ENCODE data around the gene REXO1.
"Not testable (repeated sequence)": the region's sequence is repeated elsewhere in the genome, so short reads cannot be mapped to it uniquely, and the experiment has no call there.

The REXO1 gene

DNA sequence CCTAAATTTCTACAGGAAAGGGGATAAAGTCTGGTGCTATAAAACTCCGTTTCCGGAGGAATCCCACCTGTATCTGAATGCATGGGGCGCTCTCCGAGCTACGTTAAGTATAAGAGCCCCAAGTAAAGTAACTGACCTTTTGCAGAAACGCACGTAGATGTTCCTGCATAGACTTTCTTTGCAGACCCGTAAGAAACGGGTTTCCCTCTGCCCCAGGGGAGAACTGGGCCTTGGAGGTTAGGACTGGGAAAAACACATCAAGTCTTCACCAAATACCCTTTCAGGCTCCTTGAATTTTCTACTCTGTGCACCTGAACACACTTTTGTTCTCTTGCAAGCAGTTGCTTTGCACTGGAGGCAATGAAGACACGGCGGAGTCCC, 27.0 kb upstream of the REXO1 start:
- not testable (repeated sequence) for H3K9me3 ChIP-seq (ENCODE audit: control insufficient read depth, insufficient read depth, low read depth, low read length)
- ChIA-PET POLR2A (interaction anchor here (0.5 to 2.8 kb wide), 7 partner anchors 10 to 689 kb away, joined by 3 to 22 read pairs (median 3); partner anchors contain the start of genes ABHD17A, ADAT3 and SCAMP4), CTCF (interaction anchor here (0.7 to 1.4 kb wide), 6 partner anchors 9 to 324 kb away, joined by 3 to 5 read pairs (median 3); no protein-coding TSS in a partner anchor)
- Histone ChIP-seq H3K27ac (ENCODE audit: extremely low read depth, low read depth, low read length) (peak overlapping the region; percentile 89), H3K4me3 (ENCODE audit: low read depth, low read length) (peak overlapping the region; percentile 96), H3K4me1 (ENCODE audit: control insufficient read depth, insufficient read depth, low read length) (peaks cover 10% of the 10 kb centered on the region), H3K36me3 (ENCODE audit: control insufficient read depth in 2 of 2, insufficient read depth in 1 of 2, low read length in 2 of 2) (peaks cover 0 to 22% of the 10 kb centered on the region in 2 experiments; a peak in 2 of 3 replicates)

- H3K4me3 ChIP-seq (ENCODE audit: low read depth, low read length), result peak overlapping the region; percentile 96
- H3K36me3 ChIP-seq (ENCODE audit: control insufficient read depth in 2 of 2, insufficient read depth in 1 of 2, low read length in 2 of 2), result peaks cover 0 to 18% of the 10 kb centered on the region in 2 experiments; a peak in 2 of 3 replicates
- ChIA-PET POLR2A (interaction anchor here (0.5 to 2.8 kb wide), 8 partner anchors 10 to 689 kb away, joined by 3 to 22 read pairs (median 3); partner anchors contain the start of genes ABHD17A, ADAT3 and SCAMP4), CTCF (interaction anchor here (0.7 to 1.4 kb wide), 7 partner anchors 9 to 323 kb away, joined by 3 to 5 read pairs (median 3); no protein-coding TSS in a partner anchor)
- H3K9me3 ChIP-seq (ENCODE audit: control insufficient read depth, insufficient read depth, low read depth, low read length), result no peaks in the 10 kb centered on the region
- H3K27ac ChIP-seq (ENCODE audit: extremely low read depth, low read depth, low read length), result peak overlapping the region; percentile 89
- H3K4me1 ChIP-seq (ENCODE audit: control insufficient read depth, insufficient read depth, low read length), result peaks cover 10% of the 10 kb centered on the region
- 0 out of 2 replicates have a peak, but pooled peaks have one; percentile 17 for TF ChIP-seq ZBTB21 (tag by site-specific recombination; IDR thresholded peaks at IDR 0.05)
- no peak for TF ChIP-seq ZNF354C (tag by site-specific recombination; IDR thresholded peaks at IDR 0.05; ENCODE audit: borderline replicate concordance, low read depth)
- TF ChIP-seq ZNF416 (tag by site-specific recombination; IDR thresholded peaks at IDR 0.05), result no peak
- TF ChIP-seq SP2 (tag by site-specific recombination; IDR thresholded peaks at IDR 0.05), result peak; percentile 50
- no peak for TF ChIP-seq HIC1 (tag by site-specific recombination; IDR thresholded peaks at IDR 0.05)
- TF ChIP-seq ZNF623 (tag by site-specific recombination; IDR thresholded peaks at IDR 0.05), result no peak
- no peak for TF ChIP-seq ZNF202 (tag by site-specific recombination; IDR thresholded peaks at IDR 0.05; ENCODE audit: borderline replicate concordance)
- peak; percentile 64 for TF ChIP-seq ZNF629 (tag by site-specific recombination; IDR thresholded peaks at IDR 0.05)
- TF ChIP-seq, protein P1, sequence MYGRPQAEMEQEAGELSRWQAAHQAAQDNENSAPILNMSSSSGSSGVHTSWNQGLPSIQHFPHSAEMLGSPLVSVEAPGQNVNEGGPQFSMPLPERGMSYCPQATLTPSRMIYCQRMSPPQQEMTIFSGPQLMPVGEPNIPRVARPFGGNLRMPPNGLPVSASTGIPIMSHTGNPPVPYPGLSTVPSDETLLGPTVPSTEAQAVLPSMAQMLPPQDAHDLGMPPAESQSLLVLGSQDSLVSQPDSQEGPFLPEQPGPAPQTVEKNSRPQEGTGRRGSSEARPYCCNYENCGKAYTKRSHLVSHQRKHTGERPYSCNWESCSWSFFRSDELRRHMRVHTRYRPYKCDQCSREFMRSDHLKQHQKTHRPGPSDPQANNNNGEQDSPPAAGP (tag by site-specific recombination; IDR thresholded peaks at IDR 0.05), result no peak
- no peak for TF ChIP-seq ZNF48 (tag by site-specific recombination; IDR thresholded peaks at IDR 0.05)
- TF ChIP-seq ZNF37A (tag by site-specific recombination; IDR thresholded peaks at IDR 0.05), result no peak
- no peak for TF ChIP-seq ZFP37 (tag by site-specific recombination; IDR thresholded peaks at IDR 0.05)
- TF ChIP-seq ZNF10 (tag by site-specific recombination; IDR thresholded peaks at IDR 0.05), result no peak
- no peak for TF ChIP-seq ZNF221 (tag by site-specific recombination; IDR thresholded peaks at IDR 0.05; ENCODE audit: borderline replicate concordance)
- no peak for TF ChIP-seq MYNN (tag by site-specific recombination; IDR thresholded peaks at IDR 0.05; ENCODE audit: borderline replicate concordance)
- peak; percentile 36; the same call in 1 of the 2 replicates for TF ChIP-seq EGR2 (tag by site-specific recombination; IDR thresholded peaks at IDR 0.05; ENCODE audit: low read depth)
- no peak for TF ChIP-seq ZNF302 (tag by site-specific recombination; IDR thresholded peaks at IDR 0.05; ENCODE audit: low read depth)
- no peak for TF ChIP-seq ZNF837 (tag by site-specific recombination; IDR thresholded peaks at IDR 0.05)
- no peak for TF ChIP-seq ZNF510 (tag by site-specific recombination; IDR thresholded peaks at IDR 0.05; ENCODE audit: insufficient replicate concordance)
- TF ChIP-seq, protein P2, sequence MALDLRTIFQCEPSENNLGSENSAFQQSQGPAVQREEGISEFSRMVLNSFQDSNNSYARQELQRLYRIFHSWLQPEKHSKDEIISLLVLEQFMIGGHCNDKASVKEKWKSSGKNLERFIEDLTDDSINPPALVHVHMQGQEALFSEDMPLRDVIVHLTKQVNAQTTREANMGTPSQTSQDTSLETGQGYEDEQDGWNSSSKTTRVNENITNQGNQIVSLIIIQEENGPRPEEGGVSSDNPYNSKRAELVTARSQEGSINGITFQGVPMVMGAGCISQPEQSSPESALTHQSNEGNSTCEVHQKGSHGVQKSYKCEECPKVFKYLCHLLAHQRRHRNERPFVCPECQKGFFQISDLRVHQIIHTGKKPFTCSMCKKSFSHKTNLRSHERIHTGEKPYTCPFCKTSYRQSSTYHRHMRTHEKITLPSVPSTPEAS (tag by site-specific recombination; IDR thresholded peaks at IDR 0.05), result no peak
- no peak for TF ChIP-seq ZNF311 (tag by site-specific recombination; IDR thresholded peaks at IDR 0.05; ENCODE audit: borderline replicate concordance)
- no peak for TF ChIP-seq ZNF138 (tag by site-specific recombination; IDR thresholded peaks at IDR 0.05; ENCODE audit: borderline replicate concordance)
- TF ChIP-seq SP7 (tag by site-specific recombination; IDR thresholded peaks at IDR 0.05), result no peak
- no peak for TF ChIP-seq ZNF248 (tag by site-specific recombination; IDR thresholded peaks at IDR 0.05)
- TF ChIP-seq, protein P3, sequence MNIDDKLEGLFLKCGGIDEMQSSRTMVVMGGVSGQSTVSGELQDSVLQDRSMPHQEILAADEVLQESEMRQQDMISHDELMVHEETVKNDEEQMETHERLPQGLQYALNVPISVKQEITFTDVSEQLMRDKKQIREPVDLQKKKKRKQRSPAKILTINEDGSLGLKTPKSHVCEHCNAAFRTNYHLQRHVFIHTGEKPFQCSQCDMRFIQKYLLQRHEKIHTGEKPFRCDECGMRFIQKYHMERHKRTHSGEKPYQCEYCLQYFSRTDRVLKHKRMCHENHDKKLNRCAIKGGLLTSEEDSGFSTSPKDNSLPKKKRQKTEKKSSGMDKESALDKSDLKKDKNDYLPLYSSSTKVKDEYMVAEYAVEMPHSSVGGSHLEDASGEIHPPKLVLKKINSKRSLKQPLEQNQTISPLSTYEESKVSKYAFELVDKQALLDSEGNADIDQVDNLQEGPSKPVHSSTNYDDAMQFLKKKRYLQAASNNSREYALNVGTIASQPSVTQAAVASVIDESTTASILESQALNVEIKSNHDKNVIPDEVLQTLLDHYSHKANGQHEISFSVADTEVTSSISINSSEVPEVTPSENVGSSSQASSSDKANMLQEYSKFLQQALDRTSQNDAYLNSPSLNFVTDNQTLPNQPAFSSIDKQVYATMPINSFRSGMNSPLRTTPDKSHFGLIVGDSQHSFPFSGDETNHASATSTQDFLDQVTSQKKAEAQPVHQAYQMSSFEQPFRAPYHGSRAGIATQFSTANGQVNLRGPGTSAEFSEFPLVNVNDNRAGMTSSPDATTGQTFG (tag by site-specific recombination; IDR thresholded peaks at IDR 0.05; ENCODE audit: borderline replicate concordance), result no peak
These were observed 26.4 kb upstream of the REXO1 start for GRCh38 chr19:1874554-1875185.

All from HEK293 (cell line).